ENCODE data around the gene PLS1. TPM values are rescaled to one million over a fixed set of nuclear protein-coding genes. Genes with fewer than 3 reads are reported as not detected.

PLS1 gene
- total and polyA plus RNA-seq, 2 of the 8 experiments (the other 6 are each of a cell fraction or from before 2014, with no cell fraction given): 18.7 to 44.7 TPM

DNA sequence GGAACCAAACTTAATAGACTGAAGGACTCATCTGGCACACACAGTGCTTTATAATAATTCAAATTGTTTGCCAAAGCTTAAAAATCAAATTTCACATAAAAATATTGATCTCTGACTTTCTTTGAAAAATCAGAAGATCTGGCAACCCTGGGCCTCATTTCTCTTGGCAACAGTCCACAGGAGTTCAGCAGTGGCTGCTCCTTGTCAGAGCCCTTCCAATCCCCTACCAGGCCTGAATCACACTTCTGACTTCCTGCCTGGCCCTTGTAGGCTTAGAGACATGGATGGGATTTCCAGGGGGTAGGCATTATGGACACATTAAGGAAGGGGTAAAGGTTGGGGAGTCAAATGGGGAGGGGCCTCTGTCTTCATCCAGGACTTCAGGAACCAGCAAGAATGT lies 55.5 kb downstream of the PLS1 start (continued):
- no peak for TF ChIP-seq HDAC6 (IDR thresholded peaks at IDR 0.05; ENCODE audit: low read depth, low read length)
- no peak for TF ChIP-seq RNF2 (IDR thresholded peaks at IDR 0.05; ENCODE audit: borderline replicate concordance, low read depth, low read length, missing control alignments, poor library complexity, severe bottlenecking)
- TF ChIP-seq BCL11A (IDR thresholded peaks at IDR 0.05; ENCODE audit: low read depth in 2 of 2, low read length in 2 of 2): no peak
- no peak for TF ChIP-seq TAF1 (IDR thresholded peaks at IDR 0.05; ENCODE audit: low read depth, low read length)
